ENCODE measurements around the gene PSMA2. TPM values are rescaled to one million over a fixed set of nuclear protein-coding genes. Genes with fewer than 3 reads are reported as not detected.
"Not testable (repeated sequence)": the region's sequence is repeated elsewhere in the genome, so short reads cannot be mapped to it uniquely, and the experiment has no call there.

The PSMA2 gene
- total RNA-seq, 1 donor from 2014 or later: 91.8 TPM

GRCh38 chr7:42900842-42901241 is 31.1 kb downstream of the PSMA2 start:
- H3K36me3 ChIP-seq (ENCODE audit: control insufficient read depth, insufficient read depth, low read length): no peaks in the 10 kb centered on the region
- DNase-seq (ENCODE audit: low read depth): no peak
- H3K4me3 ChIP-seq (ENCODE audit: low read depth, low read length): no peak overlapping the region
- no peak for TF ChIP-seq CTCF (IDR thresholded peaks at IDR 0.05; ENCODE audit: insufficient read depth, low read length, poor library complexity, severe bottlenecking)
- H3K27me3 ChIP-seq (ENCODE audit: control insufficient read depth, insufficient read depth, low read length): no peaks in the 10 kb centered on the region

- no peak overlapping the region for H3K4me3 ChIP-seq (ENCODE audit: low read depth, low read length)
- H3K36me3 ChIP-seq (ENCODE audit: control insufficient read depth, insufficient read depth, low read length): no peaks in the 10 kb centered on the region
- H3K27me3 ChIP-seq (ENCODE audit: control insufficient read depth, insufficient read depth, low read length): no peaks in the 10 kb centered on the region
- DNase-seq (ENCODE audit: low read depth): no peak
- no peak for TF ChIP-seq CTCF (IDR thresholded peaks at IDR 0.05; ENCODE audit: insufficient read depth, low read length, poor library complexity, severe bottlenecking)
Measured at GRCh38 chr7:42893346-42894240, 38.4 kb downstream of the PSMA2 start.

GRCh38 chr7:42886893-42887505 is 45.0 kb downstream of the PSMA2 start:
- H3K27me3 ChIP-seq (ENCODE audit: control insufficient read depth, insufficient read depth, low read length): no peaks in the 10 kb centered on the region
- H3K36me3 ChIP-seq (ENCODE audit: control insufficient read depth, insufficient read depth, low read length): no peaks in the 10 kb centered on the region
- no peak overlapping the region for H3K4me3 ChIP-seq (ENCODE audit: low read depth, low read length)
- TF ChIP-seq CTCF (IDR thresholded peaks at IDR 0.05; ENCODE audit: insufficient read depth, low read length, poor library complexity, severe bottlenecking): no peak
- no peak for DNase-seq (ENCODE audit: low read depth)

GRCh38 chr7:42886129-42886528 is 45.8 kb downstream of the PSMA2 start:
- Histone ChIP-seq H3K27me3 (ENCODE audit: control insufficient read depth, insufficient read depth, low read length) (no peaks in the 10 kb centered on the region), H3K36me3 (ENCODE audit: control insufficient read depth, insufficient read depth, low read length) (no peaks in the 10 kb centered on the region), H3K4me3 (ENCODE audit: low read depth, low read length) (no peak overlapping the region)
- no peak for DNase-seq (ENCODE audit: low read depth)
- peak; percentile 39 for TF ChIP-seq CTCF (IDR thresholded peaks at IDR 0.05; ENCODE audit: insufficient read depth, low read length, poor library complexity, severe bottlenecking)

GRCh38 chr7:42885183-42885582 is 46.8 kb downstream of the PSMA2 start:
- DNase-seq (ENCODE audit: low read depth); H3K27me3 ChIP-seq (ENCODE audit: control insufficient read depth, insufficient read depth, low read length); H3K4me3 ChIP-seq (ENCODE audit: low read depth, low read length); H3K36me3 ChIP-seq (ENCODE audit: control insufficient read depth, insufficient read depth, low read length): not testable (repeated sequence)

- no peaks in the 10 kb centered on the region for H3K36me3 ChIP-seq (ENCODE audit: control insufficient read depth, insufficient read depth, low read length)
- peak; percentile 81 for DNase-seq (ENCODE audit: low read depth)
- no peaks in the 10 kb centered on the region for H3K27me3 ChIP-seq (ENCODE audit: control insufficient read depth, insufficient read depth, low read length)
- no peak overlapping the region for H3K4me3 ChIP-seq (ENCODE audit: low read depth, low read length)
- no peak for TF ChIP-seq CTCF (IDR thresholded peaks at IDR 0.05; ENCODE audit: insufficient read depth, low read length, poor library complexity, severe bottlenecking)
Measured at GRCh38 chr7:42883950-42884349, 48.0 kb downstream of the PSMA2 start.
